Measurements from ENCODE around the gene ADGRE3.

Gene ADGRE3, protein sequence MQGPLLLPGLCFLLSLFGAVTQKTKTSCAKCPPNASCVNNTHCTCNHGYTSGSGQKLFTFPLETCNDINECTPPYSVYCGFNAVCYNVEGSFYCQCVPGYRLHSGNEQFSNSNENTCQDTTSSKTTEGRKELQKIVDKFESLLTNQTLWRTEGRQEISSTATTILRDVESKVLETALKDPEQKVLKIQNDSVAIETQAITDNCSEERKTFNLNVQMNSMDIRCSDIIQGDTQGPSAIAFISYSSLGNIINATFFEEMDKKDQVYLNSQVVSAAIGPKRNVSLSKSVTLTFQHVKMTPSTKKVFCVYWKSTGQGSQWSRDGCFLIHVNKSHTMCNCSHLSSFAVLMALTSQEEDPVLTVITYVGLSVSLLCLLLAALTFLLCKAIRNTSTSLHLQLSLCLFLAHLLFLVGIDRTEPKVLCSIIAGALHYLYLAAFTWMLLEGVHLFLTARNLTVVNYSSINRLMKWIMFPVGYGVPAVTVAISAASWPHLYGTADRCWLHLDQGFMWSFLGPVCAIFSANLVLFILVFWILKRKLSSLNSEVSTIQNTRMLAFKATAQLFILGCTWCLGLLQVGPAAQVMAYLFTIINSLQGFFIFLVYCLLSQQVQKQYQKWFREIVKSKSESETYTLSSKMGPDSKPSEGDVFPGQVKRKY

GRCh38 chr19:14674764-14675163 is at the start of gene ADGRE3:
Gene ADGRE3, minus strand, starts transcription at chr19:14674844. Its CDS starts 74 bp downstream, at chr19:14674770.
- Histone ChIP-seq H3K4me1 (ENCODE audit: insufficient read depth, poor library complexity, severe bottlenecking) (no peaks in the 10 kb centered on the region), H3K36me3 (ENCODE audit: low read depth) (no peaks in the 10 kb centered on the region), H3K27me3 (ENCODE audit: insufficient read depth, poor library complexity, severe bottlenecking) (no peaks in the 10 kb centered on the region), H3K4me3 (ENCODE audit: severe bottlenecking) (no peak within 1 kb of the TSS), H3K9me3 (ENCODE audit: severe bottlenecking) (no peaks in the 10 kb centered on the region), H3K27ac (ENCODE audit: poor library complexity, severe bottlenecking) (no peak within 1 kb of the TSS)
- no peak for TF ChIP-seq CTCF (IDR thresholded peaks at IDR 0.05; ENCODE audit: poor library complexity, severe bottlenecking)
- DNase-seq (ENCODE audit: low spot score) (no peak), ATAC-seq (ENCODE audit: low read depth) (no peak)

DNA sequence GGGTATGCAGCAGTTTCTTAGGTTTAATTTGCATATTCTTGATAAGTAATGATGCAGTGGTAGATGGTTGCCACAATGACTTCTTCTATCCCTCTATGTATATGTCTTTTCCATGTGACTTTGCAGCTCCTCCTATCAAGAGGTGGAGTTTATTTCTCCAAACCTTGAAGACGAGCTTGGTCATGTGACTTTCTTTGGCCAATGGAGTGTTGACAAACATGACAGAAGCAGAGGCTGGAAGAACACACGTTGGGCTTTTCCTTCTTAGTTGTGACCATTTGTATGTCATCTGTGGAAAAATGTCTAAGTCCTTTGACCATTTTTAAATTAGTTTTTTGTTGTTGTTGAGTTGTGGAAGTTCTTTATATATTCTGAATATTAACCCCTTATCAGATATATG is 47.5 kb upstream of the ADGRE3 start:
- DNase-seq (ENCODE audit: low spot score) (no peak), ATAC-seq (ENCODE audit: low read depth) (no peak)
- H3K9me3 ChIP-seq (ENCODE audit: severe bottlenecking) = peaks cover 35% of the 10 kb centered on the region

GRCh38 chr19:14719162-14719561 is 44.5 kb upstream of the ADGRE3 start:
- no peak for TF ChIP-seq CTCF (IDR thresholded peaks at IDR 0.05; ENCODE audit: poor library complexity, severe bottlenecking)
- Histone ChIP-seq H3K4me3 (ENCODE audit: severe bottlenecking) (no peak overlapping the region), H3K4me1 (ENCODE audit: insufficient read depth, poor library complexity, severe bottlenecking) (no peaks in the 10 kb centered on the region), H3K27ac (ENCODE audit: poor library complexity, severe bottlenecking) (no peak overlapping the region), H3K9me3 (ENCODE audit: severe bottlenecking) (peaks cover 37% of the 10 kb centered on the region), H3K27me3 (ENCODE audit: insufficient read depth, poor library complexity, severe bottlenecking) (no peaks in the 10 kb centered on the region), H3K36me3 (ENCODE audit: low read depth) (peaks cover 18% of the 10 kb centered on the region)
- DNase-seq (ENCODE audit: low spot score) (no peak), ATAC-seq (ENCODE audit: low read depth) (no peak)

More for the DNA sequence above, 47.5 kb upstream of the ADGRE3 start:
- no peak for TF ChIP-seq CTCF (IDR thresholded peaks at IDR 0.05; ENCODE audit: poor library complexity, severe bottlenecking)
- Histone ChIP-seq H3K27me3 (ENCODE audit: insufficient read depth, poor library complexity, severe bottlenecking) (no peaks in the 10 kb centered on the region), H3K36me3 (ENCODE audit: low read depth) (peaks cover 15% of the 10 kb centered on the region), H3K4me3 (ENCODE audit: severe bottlenecking) (no peak overlapping the region), H3K4me1 (ENCODE audit: insufficient read depth, poor library complexity, severe bottlenecking) (no peaks in the 10 kb centered on the region), H3K27ac (ENCODE audit: poor library complexity, severe bottlenecking) (no peak overlapping the region)

DNA sequence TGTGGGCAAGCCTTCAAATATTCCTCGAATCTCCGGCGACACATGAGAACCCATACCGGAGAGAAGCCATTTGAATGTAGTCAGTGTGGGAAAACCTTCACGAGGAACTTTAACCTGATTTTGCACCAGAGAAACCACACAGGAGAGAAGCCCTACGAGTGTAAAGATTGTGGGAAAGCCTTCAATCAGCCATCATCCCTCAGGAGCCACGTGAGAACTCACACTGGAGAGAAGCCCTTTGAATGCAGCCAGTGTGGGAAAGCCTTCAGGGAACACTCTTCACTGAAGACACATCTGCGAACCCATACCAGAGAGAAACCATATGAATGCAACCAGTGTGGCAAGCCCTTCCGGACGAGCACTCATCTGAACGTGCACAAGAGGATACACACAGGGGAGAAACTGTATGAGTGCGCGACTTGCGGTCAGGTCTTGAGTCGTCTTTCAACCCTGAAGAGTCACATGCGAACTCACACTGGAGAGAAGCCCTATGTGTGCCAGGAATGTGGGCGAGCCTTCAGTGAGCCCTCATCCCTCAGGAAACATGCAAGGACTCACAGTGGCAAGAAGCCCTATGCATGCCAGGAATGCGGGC is 44.0 kb upstream of the ADGRE3 start:
- H3K36me3 ChIP-seq (ENCODE audit: low read depth) = peaks cover 18% of the 10 kb centered on the region
- ATAC-seq (ENCODE audit: low read depth) (no peak), DNase-seq (ENCODE audit: low spot score) (no peak)
- peaks cover 37% of the 10 kb centered on the region for H3K9me3 ChIP-seq (ENCODE audit: severe bottlenecking)
- no peaks in the 10 kb centered on the region for H3K4me1 ChIP-seq (ENCODE audit: insufficient read depth, poor library complexity, severe bottlenecking)
- no peak for TF ChIP-seq CTCF (IDR thresholded peaks at IDR 0.05; ENCODE audit: poor library complexity, severe bottlenecking)
- no peaks in the 10 kb centered on the region for H3K27me3 ChIP-seq (ENCODE audit: insufficient read depth, poor library complexity, severe bottlenecking)
- H3K4me3 ChIP-seq (ENCODE audit: severe bottlenecking) = no peak overlapping the region
- no peak overlapping the region for H3K27ac ChIP-seq (ENCODE audit: poor library complexity, severe bottlenecking)

Measured in RWPE2 (cell line).